HCT116 (cell line): ENCODE measurements around the gene HNRNPU. TPM values are rescaled to one million over a fixed set of nuclear protein-coding genes. Genes with fewer than 3 reads are reported as not detected.
A peak's percentile ranks its signal among the peaks of the same experiment; 100 is the strongest.

Experiments
- ATAC-seq: fragments of 200-7000 bp; cut with Tn5 transposase; 2 replicates; pipeline ENCODE4 v1.9.1; 2020; ENCODE audit warnings: mild to moderate bottlenecking, moderate library complexity
- BruUV-seq: library from RNA; stranded (reverse); fragments of 400-500 nt; replicated peaks from 2 replicates; lab custom pipeline; 2021; lab: Mats Ljungman, UMichigan
- CTCF ChIA-PET: fragments of 300-600 bp; sonication (Branson Sonifier 250); formaldehyde crosslinking; loops from one replicate; lab custom pipeline; 2021; ENCODE audit warnings: antibody characterized with exemption; lab: Charles Lee
- POLR2A ChIA-PET: fragments of 300-600, 350-600 bp; sonication (Branson Sonifier 250); formaldehyde crosslinking; loops from one replicate; lab custom pipeline; 2021; ENCODE audit warnings: antibody characterized with exemption; lab: Charles Lee
- RAD21 ChIA-PET, 2 experiments: fragments of 300-600 bp; sonication (Branson Sonifier 250); formaldehyde crosslinking; loops; one replicate each; lab custom pipeline; 2023; ENCODE audit warnings: low total read pairs in 2 of 2; ENCODE audit not compliant: uncharacterized antibody in 2 of 2, unreplicated experiment in 2 of 2, low non-redundant PET in 1 of 2; lab: Charles Lee
- DNase-seq: peaks from one replicate; pipeline ENCODE4 v3.0.0-alpha.2; 2010; ENCODE audit warnings: low read depth, low spot score
- H2AFZ ChIP-seq: fragments of 200-600 bp; shearing (Covaris generic), sonication (generic); 2 replicates; pipeline ENCODE4 v1.6.1; 2017; ENCODE audit warnings: low read depth, mixed run types, mixed read lengths, antibody characterized with exemption, low read length; ENCODE audit not compliant: poor library complexity, severe bottlenecking
- H3K27ac ChIP-seq: 2 replicates; pipeline ENCODE4 v1.5.1; 2012; ENCODE audit warnings: low read depth, low read length
- H3K27me3 ChIP-seq: fragments of 200-600 bp; sonication (generic); 2 replicates; pipeline ENCODE4 v1.6.1; 2016; ENCODE audit warnings: mixed run types, low read length, mixed read lengths; ENCODE audit not compliant: insufficient read depth
- H3K36me3 ChIP-seq, 2 experiments: fragments of 200-500 bp in 1 of 2; fragments of 200-600 bp in 1 of 2; sonication (Bioruptor generic) in 1 of 2; sonication (generic) in 1 of 2; 2 replicates each; pipeline versions ENCODE4 v1.5.1 to v1.6.1; 2014 to 2016; ENCODE audit warnings: low read length in 2 of 2, inconsistent platforms in 1 of 2, mixed read lengths in 1 of 2, mixed run types in 1 of 2; ENCODE audit not compliant: insufficient read depth in 2 of 2, control insufficient read depth in 1 of 2
- H3K4me1 ChIP-seq, 2 experiments: fragments of 200-600 bp in 1 of 2; sonication (generic) in 1 of 2; 2 replicates each; pipeline versions ENCODE4 v1.5.1 to v1.6.1; 2012 to 2017; ENCODE audit warnings: low read length in 2 of 2, inconsistent platforms in 1 of 2, mild to moderate bottlenecking in 1 of 2, mixed read lengths in 1 of 2, mixed run types in 1 of 2, moderate library complexity in 1 of 2; ENCODE audit not compliant: insufficient read depth in 2 of 2, control insufficient read depth in 1 of 2
- H3K4me2 ChIP-seq: fragments of 200-600 bp; sonication (generic); 2 replicates; pipeline ENCODE4 v1.6.1; 2017; ENCODE audit warnings: mixed run types, low read length, mixed read lengths
- H3K4me3 ChIP-seq, 2 experiments: fragments of 200-600 bp in 1 of 2; sonication (generic) in 1 of 2; replicated peaks in 1 of 2; 2 replicates each; pipeline ENCODE4 v1.5.1; 2011 to 2016; ENCODE audit warnings: low read length in 2 of 2, control low read depth in 1 of 2, low read depth in 1 of 2, mild to moderate bottlenecking in 1 of 2, mixed read lengths in 1 of 2, mixed run types in 1 of 2
- H3K79me2 ChIP-seq: fragments of 200-600 bp; sonication (generic); 2 replicates; pipeline ENCODE4 v1.6.1; 2017; ENCODE audit warnings: mild to moderate bottlenecking, mixed run types, low read length, moderate library complexity, mixed read lengths; ENCODE audit not compliant: insufficient read depth
- H3K9ac ChIP-seq: fragments of 200-600 bp; sonication (generic); 2 replicates; pipeline ENCODE4 v1.6.1; 2016; ENCODE audit warnings: low read length, mixed read lengths
- H3K9me2 ChIP-seq: fragments of 200-600 bp; sonication (generic), shearing (Covaris generic); 2 replicates; pipeline ENCODE4 v1.6.1; 2017; ENCODE audit warnings: mixed run types, mild to moderate bottlenecking, moderate library complexity; ENCODE audit not compliant: insufficient read depth
- H3K9me3 ChIP-seq, 2 experiments: fragments of 200-500 bp in 1 of 2; fragments of 200-600 bp in 1 of 2; sonication (Bioruptor generic) in 1 of 2; sonication (generic) in 1 of 2; 2 replicates each; pipeline ENCODE4 v1.6.1; 2014 to 2017; ENCODE audit warnings: low read length in 2 of 2, mixed read lengths in 2 of 2, inconsistent platforms in 1 of 2, low read depth in 1 of 2, mild to moderate bottlenecking in 1 of 2, mixed run types in 1 of 2, moderate library complexity in 1 of 2; ENCODE audit not compliant: control insufficient read depth in 1 of 2, insufficient read depth in 1 of 2
- H4K20me1 ChIP-seq: fragments of 200-600 bp; sonication (generic), shearing (Covaris generic); 2 replicates; pipeline ENCODE4 v1.6.1; 2017; ENCODE audit warnings: mixed run types, mild to moderate bottlenecking, moderate library complexity; ENCODE audit not compliant: insufficient read depth
- ATF3 ChIP-seq: IDR thresholded peaks from 2 replicates; pipeline ENCODE4 v1.6.1; 2012
- CBX3 ChIP-seq: IDR thresholded peaks from 2 replicates; pipeline ENCODE4 v1.6.1; 2012; ENCODE audit warnings: low read depth
- CEBPB ChIP-seq: IDR thresholded peaks from 2 replicates; pipeline ENCODE4 v1.6.1; 2012; ENCODE audit warnings: low read depth
- EGR1 ChIP-seq: IDR thresholded peaks from 2 replicates; pipeline ENCODE4 v1.6.1; 2012; ENCODE audit warnings: low read depth
- ELF1 ChIP-seq: IDR thresholded peaks from 2 replicates; pipeline ENCODE4 v1.6.1; 2012; ENCODE audit warnings: low read depth, borderline replicate concordance
- EZH2 ChIP-seq: fragments of 200-600 bp; sonication (generic); IDR thresholded peaks from 2 replicates; pipeline ENCODE4 v1.6.1; 2017; ENCODE audit warnings: antibody characterized with exemption, mixed run types
- EZH2phosphoT487 ChIP-seq: fragments of 200-600 bp; IDR thresholded peaks from 2 replicates; pipeline ENCODE4 v1.6.1; 2018; ENCODE audit warnings: antibody characterized with exemption, borderline replicate concordance
- FOSL1 ChIP-seq: IDR thresholded peaks from 2 replicates; pipeline ENCODE4 v1.6.1; 2012; ENCODE audit warnings: low read depth
- JUND ChIP-seq: IDR thresholded peaks from 2 replicates; pipeline ENCODE4 v1.6.1; 2012
- POLR2A ChIP-seq: IDR thresholded peaks from 2 replicates; pipeline ENCODE4 v1.7.0; 2011; ENCODE audit warnings: borderline replicate concordance; ENCODE audit not compliant: insufficient read depth, insufficient read length; ENCODE audit errors: extremely low read depth
- POLR2AphosphoS5 ChIP-seq: IDR thresholded peaks from 2 replicates; pipeline ENCODE4 v1.6.1; 2011; ENCODE audit warnings: mild to moderate bottlenecking, low read depth, low read length, moderate library complexity
- RAD21 ChIP-seq: IDR thresholded peaks from 2 replicates; pipeline ENCODE4 v1.6.1; 2012; ENCODE audit warnings: low read depth, mild to moderate bottlenecking
- REST ChIP-seq: IDR thresholded peaks from 2 replicates; pipeline ENCODE4 v1.6.1; 2012; ENCODE audit warnings: low read depth
- SIN3A ChIP-seq: IDR thresholded peaks from 2 replicates; pipeline ENCODE4 v1.6.1; 2012; ENCODE audit warnings: low read depth
- SP1 ChIP-seq: IDR thresholded peaks from 2 replicates; pipeline ENCODE4 v1.6.1; 2012; ENCODE audit warnings: low read depth
- SRF ChIP-seq: IDR thresholded peaks from 2 replicates; pipeline ENCODE4 v1.6.1; 2012; ENCODE audit warnings: low read depth
- TCF7L2 ChIP-seq: IDR thresholded peaks from 2 replicates; pipeline ENCODE4 v1.7.0; 2011; ENCODE audit warnings: borderline replicate concordance, inconsistent platforms; ENCODE audit not compliant: insufficient read depth, insufficient read length; ENCODE audit errors: extremely low read depth
- YY1 ChIP-seq: IDR thresholded peaks from 2 replicates; pipeline ENCODE4 v1.6.1; 2011; ENCODE audit warnings: low read length, low read depth, moderate library complexity, mild to moderate bottlenecking; ENCODE audit not compliant: insufficient replicate concordance; ENCODE audit errors: extremely low read depth
- ZBTB33 ChIP-seq: IDR thresholded peaks from 2 replicates; pipeline ENCODE4 v1.6.1; 2011; ENCODE audit warnings: mild to moderate bottlenecking, low read length, moderate library complexity; ENCODE audit not compliant: insufficient replicate concordance; ENCODE audit errors: extremely low read depth
- ZFX ChIP-seq: fragments of 450-650 bp; IDR thresholded peaks from 2 replicates; pipeline ENCODE4 v1.6.1; 2017
- ZNF274 ChIP-seq: fragments of 200-500 bp; sonication (Bioruptor generic); IDR thresholded peaks from 2 replicates; pipeline ENCODE4 v1.6.1; 2014; ENCODE audit warnings: mild to moderate bottlenecking, low read depth, low read length, inconsistent platforms
- intact Hi-C: fragments of 100-400 bp; cut with micrococcal nuclease; formaldehyde crosslinking; loops from 2 replicates; pipeline ENCODE4 v1.10.0; 2022
- total RNA-seq: library from RNA; stranded (reverse); gene quantifications from one replicate; pipeline ENCODE4 v1.2.1, GENCODE V29; 2021; ENCODE audit not compliant: unreplicated experiment

Gene HNRNPU
- total RNA-seq, 1 experiment from 2014 or later: 424 TPM

GRCh38 chr1:244833734-244834542 is 30.4 kb downstream of the HNRNPU start:
- H2AFZ ChIP-seq: peak overlapping the region; percentile 2
- TF ChIP-seq EZH2: no peak
- TF ChIP-seq SP1: peak; percentile 82
- TF ChIP-seq TCF7L2: peak; percentile 94
- TF ChIP-seq ZFX: no peak
- no peak for TF ChIP-seq YY1
- no peak for TF ChIP-seq POLR2A
- 0 out of 2 replicates have a peak, but pooled peaks have one; percentile 56 for TF ChIP-seq SIN3A
- no peak; the same call in 1 of the 2 replicates for TF ChIP-seq POLR2AphosphoS5
- peak; percentile 77 for TF ChIP-seq EGR1
- no peak for TF ChIP-seq EZH2phosphoT487
- peak; percentile 32; the same call in 1 of the 2 replicates for TF ChIP-seq CBX3
- TF ChIP-seq ELF1: no peak
- no peak for TF ChIP-seq SRF
- TF ChIP-seq RAD21: no peak
- no peak for TF ChIP-seq FOSL1
- no peak for TF ChIP-seq REST
- TF ChIP-seq ZNF274: no peak
- TF ChIP-seq ZBTB33: no peak
- no peak; the same call in 1 of the 2 replicates for TF ChIP-seq CEBPB
- no peak for TF ChIP-seq ATF3
- peak; percentile 51; the same call in 1 of the 2 replicates for TF ChIP-seq JUND

More at GRCh38 chr1:244833734-244834542, 30.4 kb downstream of the HNRNPU start:
- peaks cover 34% of the 10 kb centered on the region for H3K79me2 ChIP-seq
- ATAC-seq (peak; percentile 41), DNase-seq (peak; percentile 80)
- no peaks in the 10 kb centered on the region for H3K27me3 ChIP-seq
- no peaks in the 10 kb centered on the region; the same call in 1 of the 2 replicates for H4K20me1 ChIP-seq
- peak overlapping the region; percentile 94 for H3K9ac ChIP-seq
- no peaks in the 10 kb centered on the region for H3K9me2 ChIP-seq
- no TSS peak for BruUV-seq
- H3K4me3 ChIP-seq: peak overlapping the region; percentile 88 to 91
- CTCF ChIA-PET: interaction anchor here (0.9 to 1.0 kb wide), 2 partner anchors 209 to 230 kb away, joined by 3 to 4 read pairs; no protein-coding TSS in a partner anchor
- H3K36me3 ChIP-seq: 0 out of 4 replicates have a peak, but pooled peaks cover 0 to 7% of the 10 kb centered on the region in 2 experiments
- peak overlapping the region; percentile 86 for H3K4me2 ChIP-seq
- RAD21 ChIA-PET: interaction anchor here (0.8 to 1.0 kb wide), 2 partner anchors 29 to 32 kb away, joined by 3 to 4 read pairs; no protein-coding TSS in a partner anchor
- intact Hi-C loops: loop anchor here (2.0 to 10.0 kb wide), 3 partner anchors 137 to 1321 kb away; partner anchors contain the start of gene DESI2
- H3K27ac ChIP-seq: peak overlapping the region; percentile 89
- no peaks in the 10 kb centered on the region for H3K9me3 ChIP-seq
- H3K4me1 ChIP-seq: peaks cover 19 to 67% of the 10 kb centered on the region in 2 experiments
- POLR2A ChIA-PET: interaction anchor here (1.0 to 2.5 kb wide), 3 partner anchors 27 to 208 kb away, joined by 3 to 7 read pairs (median 4); no protein-coding TSS in a partner anchor
